Suppressor macrophage (primary cell): ENCODE measurements around the gene PCDHGA7.
"Not testable (repeated sequence)": the region's sequence is repeated elsewhere in the genome, so short reads cannot be mapped to it uniquely, and the experiment has no call there.

ENCODE experiments used
- DNase-seq, 4 experiments: peaks; one replicate each; pipeline ENCODE4 v3.0.0-alpha.2; 2020 to 2022

Gene PCDHGA7

DNA sequence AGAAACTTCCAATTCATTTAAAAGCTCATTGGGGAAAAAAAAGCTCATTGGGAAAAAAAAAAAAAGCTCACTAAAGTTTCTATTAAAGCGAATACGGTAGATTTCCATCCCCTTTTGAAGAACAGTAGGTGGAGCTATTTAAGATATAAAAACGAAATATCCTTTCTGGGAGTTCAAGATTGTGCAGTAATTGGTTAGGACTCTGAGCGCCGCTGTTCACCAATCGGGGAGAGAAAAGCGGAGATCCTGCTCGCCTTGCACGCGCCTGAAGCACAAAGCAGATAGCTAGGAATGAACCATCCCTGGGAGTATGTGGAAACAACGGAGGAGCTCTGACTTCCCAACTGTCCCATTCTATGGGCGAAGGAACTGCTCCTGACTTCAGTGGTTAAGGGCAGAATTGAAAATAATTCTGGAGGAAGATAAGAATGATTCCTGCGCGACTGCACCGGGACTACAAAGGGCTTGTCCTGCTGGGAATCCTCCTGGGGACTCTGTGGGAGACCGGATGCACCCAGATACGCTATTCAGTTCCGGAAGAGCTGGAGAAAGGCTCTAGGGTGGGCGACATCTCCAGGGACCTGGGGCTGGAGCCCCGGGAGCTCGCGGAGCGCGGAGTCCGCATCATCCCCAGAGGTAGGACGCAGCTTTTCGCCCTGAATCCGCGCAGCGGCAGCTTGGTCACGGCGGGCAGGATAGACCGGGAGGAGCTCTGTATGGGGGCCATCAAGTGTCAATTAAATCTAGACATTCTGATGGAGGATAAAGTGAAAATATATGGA, 48.0 kb downstream of the PCDHGA7 start, which contains the start of gene PCDHGA12:
TSS of gene PCDHGA12 (plus strand) at position 176 of the 782 bp plus-strand sequence. CDS start at position 429, 253 bp downstream.
- DNase-seq = peak; percentile 74 to 90 (median 86)

DNA sequence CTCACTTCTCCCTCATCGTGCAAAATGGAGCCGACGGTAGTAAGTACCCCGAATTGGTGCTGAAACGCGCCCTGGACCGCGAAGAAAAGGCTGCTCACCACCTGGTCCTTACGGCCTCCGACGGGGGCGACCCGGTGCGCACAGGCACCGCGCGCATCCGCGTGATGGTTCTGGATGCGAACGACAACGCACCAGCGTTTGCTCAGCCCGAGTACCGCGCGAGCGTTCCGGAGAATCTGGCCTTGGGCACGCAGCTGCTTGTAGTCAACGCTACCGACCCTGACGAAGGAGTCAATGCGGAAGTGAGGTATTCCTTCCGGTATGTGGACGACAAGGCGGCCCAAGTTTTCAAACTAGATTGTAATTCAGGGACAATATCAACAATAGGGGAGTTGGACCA, 48.7 kb downstream of the PCDHGA7 start:
- DNase-seq = peak; percentile 5 to 45 (median 38)

DNA sequence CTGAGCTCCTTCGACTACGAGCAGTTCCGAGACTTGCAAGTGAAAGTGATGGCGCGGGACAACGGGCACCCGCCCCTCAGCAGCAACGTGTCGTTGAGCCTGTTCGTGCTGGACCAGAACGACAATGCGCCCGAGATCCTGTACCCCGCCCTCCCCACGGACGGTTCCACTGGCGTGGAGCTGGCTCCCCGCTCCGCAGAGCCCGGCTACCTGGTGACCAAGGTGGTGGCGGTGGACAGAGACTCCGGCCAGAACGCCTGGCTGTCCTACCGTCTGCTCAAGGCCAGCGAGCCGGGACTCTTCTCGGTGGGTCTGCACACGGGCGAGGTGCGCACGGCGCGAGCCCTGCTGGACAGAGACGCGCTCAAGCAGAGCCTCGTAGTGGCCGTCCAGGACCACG, 49.8 kb downstream of the PCDHGA7 start:
- not testable (repeated sequence) for DNase-seq

DNA sequence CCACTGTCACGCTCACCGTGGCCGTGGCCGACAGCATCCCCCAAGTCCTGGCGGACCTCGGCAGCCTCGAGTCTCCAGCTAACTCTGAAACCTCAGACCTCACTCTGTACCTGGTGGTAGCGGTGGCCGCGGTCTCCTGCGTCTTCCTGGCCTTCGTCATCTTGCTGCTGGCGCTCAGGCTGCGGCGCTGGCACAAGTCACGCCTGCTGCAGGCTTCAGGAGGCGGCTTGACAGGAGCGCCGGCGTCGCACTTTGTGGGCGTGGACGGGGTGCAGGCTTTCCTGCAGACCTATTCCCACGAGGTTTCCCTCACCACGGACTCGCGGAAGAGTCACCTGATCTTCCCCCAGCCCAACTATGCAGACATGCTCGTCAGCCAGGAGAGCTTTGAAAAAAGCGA, 50.2 kb downstream of the PCDHGA7 start:
- DNase-seq = not testable (repeated sequence)

DNA sequence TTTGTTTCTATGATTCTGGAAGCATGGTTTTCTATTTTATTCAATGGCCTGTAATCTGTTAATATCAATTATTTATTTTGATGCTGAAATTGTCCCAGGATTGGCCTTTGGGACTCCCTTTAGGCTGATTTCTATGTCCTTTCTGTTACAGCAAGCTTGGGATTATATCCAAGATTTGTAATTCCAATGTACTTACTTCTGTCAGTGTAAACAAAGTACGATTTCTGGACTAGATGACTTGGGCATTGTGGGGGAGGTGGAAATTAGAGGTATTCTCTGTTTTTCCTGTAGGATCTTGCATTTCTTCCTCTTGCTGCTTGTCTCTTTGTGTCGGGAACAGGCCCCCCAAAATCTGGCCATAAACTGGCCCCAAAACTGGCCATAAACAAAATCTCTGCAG, 51.5 kb downstream of the PCDHGA7 start:
- DNase-seq = no peak
